ENCODE measurements around the gene ABCC10. TPM values are rescaled to one million over a fixed set of nuclear protein-coding genes. Genes with fewer than 3 reads are reported as not detected.
"Not testable (repeated sequence)": the region's sequence is repeated elsewhere in the genome, so short reads cannot be mapped to it uniquely, and the experiment has no call there.

Gene ABCC10
- total RNA-seq, 1 donor from 2014 or later = 17.9 TPM

GRCh38 chr6:43444036-43444435 is 16.7 kb downstream of the ABCC10 start:
- FAIRE-seq (no peak), DNase-seq (ENCODE audit: low spot score in 2 of 2) (no peak)

- DNase-seq (ENCODE audit: low spot score in 2 of 2) (no peak), FAIRE-seq (no peak)
These were observed 17.2 kb downstream of the ABCC10 start for GRCh38 chr6:43444582-43444981.

- no peak for DNase-seq (ENCODE audit: low spot score in 2 of 2)
- no peak for FAIRE-seq
These were observed 18.2 kb downstream of the ABCC10 start for GRCh38 chr6:43445576-43445975.

- DNase-seq (ENCODE audit: low spot score in 2 of 2) (no peak), FAIRE-seq (no peak)
These were observed 20.3 kb downstream of the ABCC10 start for GRCh38 chr6:43447604-43448003.

GRCh38 chr6:43448916-43449315 is 21.6 kb downstream of the ABCC10 start:
- DNase-seq (ENCODE audit: low spot score in 2 of 2) = no peak
- FAIRE-seq = no peak

- FAIRE-seq (no peak), DNase-seq (ENCODE audit: low spot score in 2 of 2) (no peak)
These were observed 23.4 kb downstream of the ABCC10 start for GRCh38 chr6:43450699-43451131.

- FAIRE-seq (no peak), DNase-seq (ENCODE audit: low spot score in 2 of 2) (no peak)
These were observed 24.0 kb downstream of the ABCC10 start for GRCh38 chr6:43451348-43451747.

- no peak for DNase-seq (ENCODE audit: low spot score in 2 of 2)
- FAIRE-seq = no peak
These were observed 24.6 kb downstream of the ABCC10 start for GRCh38 chr6:43451939-43452338.

GRCh38 chr6:43452896-43453295 is 25.6 kb downstream of the ABCC10 start:
- no peak for FAIRE-seq
- no peak for DNase-seq (ENCODE audit: low spot score in 2 of 2)

GRCh38 chr6:43453831-43454230 is 26.5 kb downstream of the ABCC10 start:
- FAIRE-seq (no peak), DNase-seq (ENCODE audit: low spot score in 2 of 2) (no peak)

GRCh38 chr6:43454290-43454695 is 27.0 kb downstream of the ABCC10 start:
- FAIRE-seq (no peak), DNase-seq (ENCODE audit: low spot score in 2 of 2) (no peak)

- DNase-seq (ENCODE audit: low spot score in 2 of 2) = peak; percentile 88 to 90
- FAIRE-seq = no peak
These were observed 27.6 kb downstream of the ABCC10 start for GRCh38 chr6:43454696-43455530.

GRCh38 chr6:43455531-43456428 is 28.4 kb downstream of the ABCC10 start, which contains the start of gene DLK2:
Gene DLK2, minus strand, starts transcription at chr6:43455548. Its CDS starts 723 bp downstream, at chr6:43454825.
- DNase-seq (ENCODE audit: low spot score in 2 of 2) (peak; percentile 55 to 64), FAIRE-seq (no peak)

- DNase-seq (ENCODE audit: low spot score in 2 of 2) = no peak
- no peak for FAIRE-seq
These were observed 30.3 kb downstream of the ABCC10 start for GRCh38 chr6:43457643-43458042.

GRCh38 chr6:43458154-43458553 is 30.8 kb downstream of the ABCC10 start:
- not testable (repeated sequence) for DNase-seq (ENCODE audit: low spot score in 2 of 2); FAIRE-seq

- FAIRE-seq (no peak), DNase-seq (ENCODE audit: low spot score in 2 of 2) (no peak)
These were observed 32.2 kb downstream of the ABCC10 start for GRCh38 chr6:43459535-43459934.

- no peak for DNase-seq (ENCODE audit: low spot score in 2 of 2)
- no peak for FAIRE-seq
These were observed 32.7 kb downstream of the ABCC10 start for GRCh38 chr6:43460032-43460431.

- DNase-seq (ENCODE audit: low spot score in 2 of 2) = no peak
- no peak for FAIRE-seq
These were observed 34.6 kb downstream of the ABCC10 start for GRCh38 chr6:43461936-43462335.

GRCh38 chr6:43464337-43464736 is 37.0 kb downstream of the ABCC10 start:
- FAIRE-seq = no peak

GRCh38 chr6:43465948-43466347 is 38.6 kb downstream of the ABCC10 start:
- FAIRE-seq = no peak
- DNase-seq (ENCODE audit: low spot score in 2 of 2) = no peak

More at GRCh38 chr6:43464337-43464736, 37.0 kb downstream of the ABCC10 start:
- DNase-seq (ENCODE audit: low spot score in 2 of 2) = no peak

- not testable (repeated sequence) for DNase-seq (ENCODE audit: low spot score in 2 of 2); FAIRE-seq
These were observed 39.9 kb downstream of the ABCC10 start for GRCh38 chr6:43467265-43467664.
